AG04449 (cell line): ENCODE results near the gene F9.

Source experiments
- CTCF ChIA-PET: fragments of 350-600 bp; formaldehyde crosslinking; extraction: SDS; loops from one replicate; lab custom pipeline; 2021; ENCODE audit warnings: antibody characterized with exemption; lab: Yijun Ruan, JAX
- POLR2A ChIA-PET: fragments of 400-600, 350-600 bp; formaldehyde crosslinking; extraction: SDS; loops from one replicate; lab custom pipeline; 2020; ENCODE audit warnings: antibody characterized with exemption, inconsistent platforms; lab: Yijun Ruan, JAX
- DNase-seq: peaks from one replicate; pipeline ENCODE4 v3.0.0-alpha.2; 2010; ENCODE audit warnings: low read depth, low spot score
- H3K4me3 ChIP-seq: 2 replicates; pipeline ENCODE4 v1.5.1; 2011; ENCODE audit warnings: low read depth, mild to moderate bottlenecking, control low read depth, low read length
- CTCF ChIP-seq: IDR thresholded peaks from one replicate; pipeline ENCODE4 v1.5.1; 2011; ENCODE audit warnings: mild to moderate bottlenecking, moderate library complexity, low read length, control low read depth, inconsistent platforms; ENCODE audit not compliant: insufficient read depth; ENCODE audit errors: missing control alignments

F9 gene

GRCh38 chrX:139532834-139533233, 2.3 kb downstream of the F9 start:
- POLR2A ChIA-PET: no interaction called here
- H3K4me3 ChIP-seq: no peak overlapping the region
- TF ChIP-seq CTCF: no peak
- no peak for DNase-seq
- CTCF ChIA-PET: no interaction called here

GRCh38 chrX:139533444-139533843, 2.9 kb downstream of the F9 start:
- CTCF ChIA-PET: no interaction called here
- no peak for TF ChIP-seq CTCF
- DNase-seq: no peak

GRCh38 chrX:139538907-139539790, 8.6 kb downstream of the F9 start:
- ChIA-PET POLR2A (no interaction called here), CTCF (no interaction called here)
- DNase-seq: no peak
- no peak for TF ChIP-seq CTCF
- H3K4me3 ChIP-seq: no peak overlapping the region

More at GRCh38 chrX:139533444-139533843, 2.9 kb downstream of the F9 start:
- H3K4me3 ChIP-seq: no peak overlapping the region
- POLR2A ChIA-PET: no interaction called here

GRCh38 chrX:139542652-139543051, 12.1 kb downstream of the F9 start:
- CTCF ChIA-PET: no interaction called here

GRCh38 chrX:139543920-139544319, 13.4 kb downstream of the F9 start:
- no peak overlapping the region for H3K4me3 ChIP-seq
- POLR2A ChIA-PET: no interaction called here
- DNase-seq: no peak
- CTCF ChIA-PET: no interaction called here
- TF ChIP-seq CTCF: no peak

More at GRCh38 chrX:139542652-139543051, 12.1 kb downstream of the F9 start:
- DNase-seq: no peak
- POLR2A ChIA-PET: no interaction called here
- no peak for TF ChIP-seq CTCF
- H3K4me3 ChIP-seq: no peak overlapping the region

- CTCF ChIA-PET: no interaction called here
- TF ChIP-seq CTCF: no peak
- POLR2A ChIA-PET: no interaction called here
- DNase-seq: no peak
- no peak overlapping the region for H3K4me3 ChIP-seq
These were observed 14.1 kb downstream of the F9 start for GRCh38 chrX:139544591-139544990.
